ENCODE results near the gene STRBP.

DNA sequence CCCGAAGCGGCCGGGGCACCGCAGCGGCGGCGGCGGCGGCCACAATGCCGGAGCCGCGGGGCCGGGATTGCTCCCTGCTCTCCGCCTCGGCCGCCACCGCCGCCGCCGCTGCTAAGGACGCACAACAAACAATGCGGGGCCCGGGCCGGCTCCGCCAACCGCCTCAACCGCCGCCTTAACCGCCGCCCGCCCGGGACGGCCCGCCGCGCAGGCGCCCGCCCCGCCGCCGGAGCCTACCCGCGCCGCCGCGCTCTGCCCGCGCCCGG, 254 bp downstream of the STRBP start:
- TF ChIP-seq, protein P1, sequence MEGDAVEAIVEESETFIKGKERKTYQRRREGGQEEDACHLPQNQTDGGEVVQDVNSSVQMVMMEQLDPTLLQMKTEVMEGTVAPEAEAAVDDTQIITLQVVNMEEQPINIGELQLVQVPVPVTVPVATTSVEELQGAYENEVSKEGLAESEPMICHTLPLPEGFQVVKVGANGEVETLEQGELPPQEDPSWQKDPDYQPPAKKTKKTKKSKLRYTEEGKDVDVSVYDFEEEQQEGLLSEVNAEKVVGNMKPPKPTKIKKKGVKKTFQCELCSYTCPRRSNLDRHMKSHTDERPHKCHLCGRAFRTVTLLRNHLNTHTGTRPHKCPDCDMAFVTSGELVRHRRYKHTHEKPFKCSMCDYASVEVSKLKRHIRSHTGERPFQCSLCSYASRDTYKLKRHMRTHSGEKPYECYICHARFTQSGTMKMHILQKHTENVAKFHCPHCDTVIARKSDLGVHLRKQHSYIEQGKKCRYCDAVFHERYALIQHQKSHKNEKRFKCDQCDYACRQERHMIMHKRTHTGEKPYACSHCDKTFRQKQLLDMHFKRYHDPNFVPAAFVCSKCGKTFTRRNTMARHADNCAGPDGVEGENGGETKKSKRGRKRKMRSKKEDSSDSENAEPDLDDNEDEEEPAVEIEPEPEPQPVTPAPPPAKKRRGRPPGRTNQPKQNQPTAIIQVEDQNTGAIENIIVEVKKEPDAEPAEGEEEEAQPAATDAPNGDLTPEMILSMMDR (IDR thresholded peaks at IDR 0.05): no peak
- TF ChIP-seq EZH2phosphoT487 (IDR thresholded peaks at IDR 0.05) (no peak), EZH2 (IDR thresholded peaks at IDR 0.05) (no peak)
